H9 (cell line): ENCODE data around the gene KCNC2. TPM values are rescaled to one million over a fixed set of nuclear protein-coding genes. Genes with fewer than 3 reads are reported as not detected.

ENCODE experiments used
- DNase-seq: peaks from one replicate; pipeline ENCODE4 v3.0.0-alpha.2; 2017
- H2AFZ ChIP-seq: one replicate; pipeline ENCODE4 v1.6.1; 2013; ENCODE audit warnings: mild to moderate bottlenecking, low read length, control low read depth, moderate library complexity
- H2AK5ac ChIP-seq: 2 replicates; pipeline ENCODE4 v1.6.1; 2013; ENCODE audit warnings: low read length, control low read depth, mixed read lengths; ENCODE audit not compliant: insufficient read length
- H2BK120ac ChIP-seq: one replicate; pipeline ENCODE4 v1.6.1; 2013; ENCODE audit warnings: low read depth, mild to moderate bottlenecking, low read length, control low read depth, inconsistent platforms; ENCODE audit not compliant: poor library complexity, severe bottlenecking
- H2BK12ac ChIP-seq: 2 replicates; pipeline ENCODE4 v1.6.1; 2013; ENCODE audit warnings: low read length, control low read depth, mixed read lengths, low read depth; ENCODE audit not compliant: insufficient read length
- H2BK15ac ChIP-seq: 2 replicates; pipeline ENCODE4 v1.6.1; 2013; ENCODE audit warnings: low read depth, low read length, control low read depth
- H2BK20ac ChIP-seq: one replicate; pipeline ENCODE4 v1.6.1; 2013; ENCODE audit warnings: low read depth, mild to moderate bottlenecking, low read length, control low read depth, inconsistent platforms; ENCODE audit not compliant: poor library complexity, severe bottlenecking
- H2BK5ac ChIP-seq: 2 replicates; pipeline ENCODE4 v1.6.1; 2013; ENCODE audit warnings: low read length, control low read depth, mixed read lengths; ENCODE audit not compliant: insufficient read length
- H3K14ac ChIP-seq: 2 replicates; pipeline ENCODE4 v1.6.1; 2013; ENCODE audit warnings: low read length, control low read depth; ENCODE audit not compliant: insufficient read depth
- H3K18ac ChIP-seq: 2 replicates; pipeline ENCODE4 v1.6.1; 2013; ENCODE audit warnings: low read depth, mild to moderate bottlenecking, mixed read lengths, low read length, control low read depth; ENCODE audit not compliant: insufficient read length
- H3K23ac ChIP-seq: 2 replicates; pipeline ENCODE4 v1.6.1; 2013; ENCODE audit warnings: low read length, control low read depth, mixed read lengths, low read depth; ENCODE audit not compliant: insufficient read length
- H3K23me2 ChIP-seq: 2 replicates; pipeline ENCODE4 v1.6.1; 2013; ENCODE audit warnings: low read depth, mild to moderate bottlenecking, mixed read lengths, low read length, control low read depth; ENCODE audit not compliant: insufficient read length, poor library complexity, severe bottlenecking
- H3K27ac ChIP-seq: 2 replicates; pipeline ENCODE4 v1.5.1; 2013; ENCODE audit warnings: low read length, control low read depth, mixed read lengths, low read depth; ENCODE audit not compliant: insufficient read length
- H3K27me3 ChIP-seq: 2 replicates; pipeline ENCODE4 v1.6.1; 2013; ENCODE audit warnings: low read length, control low read depth, inconsistent platforms; ENCODE audit not compliant: insufficient read depth
- H3K4ac ChIP-seq: 2 replicates; pipeline ENCODE4 v1.6.1; 2013; ENCODE audit warnings: low read depth, mild to moderate bottlenecking, control low read depth, inconsistent platforms, low read length, moderate library complexity
- H3K4me1 ChIP-seq: 2 replicates; pipeline ENCODE4 v1.6.1; 2013; ENCODE audit warnings: low read length, control low read depth, inconsistent platforms; ENCODE audit not compliant: insufficient read depth
- H3K4me2 ChIP-seq: 2 replicates; pipeline ENCODE4 v1.6.1; 2013; ENCODE audit warnings: low read length, control low read depth, mixed read lengths; ENCODE audit not compliant: insufficient read length, insufficient read depth
- H3K56ac ChIP-seq: 2 replicates; pipeline ENCODE4 v1.6.1; 2013; ENCODE audit warnings: low read depth, mild to moderate bottlenecking, mixed read lengths, low read length, control low read depth; ENCODE audit not compliant: insufficient read length
- H3K79me1 ChIP-seq: 2 replicates; pipeline ENCODE4 v1.6.1; 2013; ENCODE audit warnings: low read depth, mild to moderate bottlenecking, moderate library complexity, low read length, control low read depth, inconsistent platforms; ENCODE audit not compliant: insufficient read depth, poor library complexity, severe bottlenecking
- H3K79me2 ChIP-seq: 2 replicates; pipeline ENCODE4 v1.6.1; 2013; ENCODE audit warnings: low read length, control low read depth, inconsistent platforms; ENCODE audit not compliant: insufficient read depth
- H3K9ac ChIP-seq: 2 replicates; pipeline ENCODE4 v1.6.1; 2013; ENCODE audit warnings: low read length, control low read depth, mixed read lengths; ENCODE audit not compliant: insufficient read length; ENCODE audit errors: extremely low read depth
- H3K9me3 ChIP-seq: one replicate; pipeline ENCODE4 v1.6.1; 2013; ENCODE audit warnings: low read depth, low read length, inconsistent platforms; ENCODE audit not compliant: control insufficient read depth
- H3T11ph ChIP-seq: one replicate; pipeline ENCODE4 v1.6.1; 2013; ENCODE audit warnings: mild to moderate bottlenecking, low read length, control low read depth, inconsistent platforms
- H4K20me1 ChIP-seq: one replicate; pipeline ENCODE4 v1.6.1; 2013; ENCODE audit not compliant: control insufficient read depth, insufficient read length, insufficient read depth
- H4K5ac ChIP-seq: 2 replicates; pipeline ENCODE4 v1.6.1; 2013; ENCODE audit warnings: low read depth, mild to moderate bottlenecking, mixed read lengths, low read length, control low read depth; ENCODE audit not compliant: insufficient read length
- H4K8ac ChIP-seq: replicated peaks from 2 replicates; pipeline ENCODE4 v1.6.1; 2013; ENCODE audit warnings: low read length, control low read depth, mixed read lengths, low read depth; ENCODE audit not compliant: insufficient read length
- H4K91ac ChIP-seq: 2 replicates; pipeline ENCODE4 v1.6.1; 2013; ENCODE audit warnings: low read depth, mild to moderate bottlenecking, moderate library complexity, mixed read lengths, low read length, control low read depth; ENCODE audit not compliant: insufficient read length
- H3K27ac Mint-ChIP-seq, 3 experiments: 2 replicates in 2 of 3; 3 replicates in 1 of 3; pipeline ENCODE4 v1.8.0; 2020 to 2021; ENCODE audit warnings: mixed read lengths in 3 of 3, mild to moderate bottlenecking in 1 of 3, moderate library complexity in 1 of 3
- H3K27me3 Mint-ChIP-seq: 2 replicates; pipeline ENCODE4 v1.8.0; 2021; ENCODE audit warnings: low read depth, mild to moderate bottlenecking, moderate library complexity, mixed read lengths
- H3K36me3 Mint-ChIP-seq, 3 experiments: 2 replicates in 2 of 3; 3 replicates in 1 of 3; pipeline ENCODE4 v1.8.0; 2020 to 2021; ENCODE audit warnings: low read depth in 3 of 3, mixed read lengths in 3 of 3; ENCODE audit not compliant: insufficient read depth in 1 of 3
- H3K4me1 Mint-ChIP-seq, 2 experiments: 2 replicates each; pipeline ENCODE4 v1.8.0; 2020; ENCODE audit warnings: mixed read lengths in 2 of 2
- H3K4me3 Mint-ChIP-seq, 2 experiments: 2 replicates in 1 of 2; 3 replicates in 1 of 2; pipeline ENCODE4 v1.8.0; 2020 to 2021; ENCODE audit warnings: mild to moderate bottlenecking in 2 of 2, mixed read lengths in 2 of 2, moderate library complexity in 1 of 2
- H3K9me3 Mint-ChIP-seq, 2 experiments: 2 replicates in 1 of 2; 3 replicates in 1 of 2; pipeline ENCODE4 v1.8.0; 2020; ENCODE audit warnings: mild to moderate bottlenecking in 2 of 2, mixed read lengths in 2 of 2, moderate library complexity in 1 of 2
- WGBS: extraction: QIAGEN DNeasy Blood & Tissue Kit; methylation state at CpG from one replicate; pipeline ENCODE4 v1.1.7; 2013; ENCODE audit warnings: missing lambda C conversion rate, low lambda C conversion rate, mixed read lengths; ENCODE audit not compliant: insufficient read length; ENCODE audit errors: extremely low coverage; 5-methylcytosine and 5-hydroxymethylcytosine counted together
- total RNA-seq: library from RNA; stranded (reverse); gene quantifications from 2 replicates; pipeline ENCODE4 v1.2.1, GENCODE V29; 2021
- TF ChIP-seq, protein P1 (sequence below): fragments of 200-600 bp; sonication (generic); conservative IDR thresholded peaks from 3 replicates; pipeline ENCODE4 v1.8.0; 2021; ENCODE audit warnings: antibody characterized with exemption, mild to moderate bottlenecking

Gene KCNC2
- total RNA-seq, 1 experiment from 2014 or later, result not detected

DNA sequence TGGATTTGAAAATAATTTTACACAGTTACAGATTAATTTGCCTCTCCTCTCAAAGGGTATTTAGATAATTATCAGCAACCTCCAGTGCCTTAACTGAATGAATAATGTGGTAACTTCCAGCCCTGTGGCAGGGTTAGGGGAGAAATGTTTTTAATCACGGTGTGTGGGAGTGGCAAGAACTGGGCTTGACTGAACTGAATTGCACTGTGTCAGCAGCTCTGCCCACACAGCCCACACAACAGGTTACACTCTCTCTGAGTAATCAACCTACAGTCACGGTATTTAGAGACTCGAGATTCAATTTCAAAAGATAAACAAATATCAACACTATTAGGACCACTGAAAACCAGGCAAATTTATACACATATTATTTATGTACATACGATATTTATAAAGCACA is 198.5 kb downstream of the KCNC2 start:
- Mint-ChIP-seq H3K9me3 (peaks cover 0 to 5% of the 10 kb centered on the region in 2 experiments; a peak in 2 of 5 replicates), H3K4me1 (no peaks in the 10 kb centered on the region), H3K27me3 (no peaks in the 10 kb centered on the region), H3K36me3 (no peaks in the 10 kb centered on the region; a peak in 2 of 7 replicates), H3K4me3 (no peak overlapping the region), H3K27ac (no peak overlapping the region)
- no peaks in the 10 kb centered on the region for H3K23me2 ChIP-seq
- no peak overlapping the region for H3T11ph ChIP-seq
- H3K27me3 ChIP-seq, result no peaks in the 10 kb centered on the region
- H4K5ac ChIP-seq, result no peak overlapping the region
- H2BK12ac ChIP-seq, result no peak overlapping the region
- H2BK20ac ChIP-seq, result no peak overlapping the region
- no CpG with 5 or more reads among the region's 4 CpGs for WGBS
- no peak overlapping the region for H3K18ac ChIP-seq
- no peak overlapping the region for H3K27ac ChIP-seq
- no peak overlapping the region for H3K4ac ChIP-seq
- no peaks in the 10 kb centered on the region for H3K4me1 ChIP-seq
- no peak overlapping the region for H3K9ac ChIP-seq
- H2BK120ac ChIP-seq, result no peak overlapping the region
- H2AFZ ChIP-seq, result no peak overlapping the region
- no peak overlapping the region for H3K23ac ChIP-seq
- no peaks in the 10 kb centered on the region for H3K79me1 ChIP-seq
- no peak overlapping the region for H3K56ac ChIP-seq
- H2AK5ac ChIP-seq, result no peak overlapping the region
- H4K20me1 ChIP-seq, result no peaks in the 10 kb centered on the region
- H2BK5ac ChIP-seq, result no peak overlapping the region
- no peak overlapping the region for H4K91ac ChIP-seq
- no peak overlapping the region for H4K8ac ChIP-seq
- no peaks in the 10 kb centered on the region for H3K9me3 ChIP-seq
- H2BK15ac ChIP-seq, result no peak overlapping the region
- no peak overlapping the region for H3K4me2 ChIP-seq
- TF ChIP-seq, protein P1, sequence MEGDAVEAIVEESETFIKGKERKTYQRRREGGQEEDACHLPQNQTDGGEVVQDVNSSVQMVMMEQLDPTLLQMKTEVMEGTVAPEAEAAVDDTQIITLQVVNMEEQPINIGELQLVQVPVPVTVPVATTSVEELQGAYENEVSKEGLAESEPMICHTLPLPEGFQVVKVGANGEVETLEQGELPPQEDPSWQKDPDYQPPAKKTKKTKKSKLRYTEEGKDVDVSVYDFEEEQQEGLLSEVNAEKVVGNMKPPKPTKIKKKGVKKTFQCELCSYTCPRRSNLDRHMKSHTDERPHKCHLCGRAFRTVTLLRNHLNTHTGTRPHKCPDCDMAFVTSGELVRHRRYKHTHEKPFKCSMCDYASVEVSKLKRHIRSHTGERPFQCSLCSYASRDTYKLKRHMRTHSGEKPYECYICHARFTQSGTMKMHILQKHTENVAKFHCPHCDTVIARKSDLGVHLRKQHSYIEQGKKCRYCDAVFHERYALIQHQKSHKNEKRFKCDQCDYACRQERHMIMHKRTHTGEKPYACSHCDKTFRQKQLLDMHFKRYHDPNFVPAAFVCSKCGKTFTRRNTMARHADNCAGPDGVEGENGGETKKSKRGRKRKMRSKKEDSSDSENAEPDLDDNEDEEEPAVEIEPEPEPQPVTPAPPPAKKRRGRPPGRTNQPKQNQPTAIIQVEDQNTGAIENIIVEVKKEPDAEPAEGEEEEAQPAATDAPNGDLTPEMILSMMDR, result no peak
- no peak overlapping the region for H3K14ac ChIP-seq
- DNase-seq, result no peak
- no peaks in the 10 kb centered on the region for H3K79me2 ChIP-seq
